Measurements from ENCODE around the gene TSHR.

The TSHR gene

DNA sequence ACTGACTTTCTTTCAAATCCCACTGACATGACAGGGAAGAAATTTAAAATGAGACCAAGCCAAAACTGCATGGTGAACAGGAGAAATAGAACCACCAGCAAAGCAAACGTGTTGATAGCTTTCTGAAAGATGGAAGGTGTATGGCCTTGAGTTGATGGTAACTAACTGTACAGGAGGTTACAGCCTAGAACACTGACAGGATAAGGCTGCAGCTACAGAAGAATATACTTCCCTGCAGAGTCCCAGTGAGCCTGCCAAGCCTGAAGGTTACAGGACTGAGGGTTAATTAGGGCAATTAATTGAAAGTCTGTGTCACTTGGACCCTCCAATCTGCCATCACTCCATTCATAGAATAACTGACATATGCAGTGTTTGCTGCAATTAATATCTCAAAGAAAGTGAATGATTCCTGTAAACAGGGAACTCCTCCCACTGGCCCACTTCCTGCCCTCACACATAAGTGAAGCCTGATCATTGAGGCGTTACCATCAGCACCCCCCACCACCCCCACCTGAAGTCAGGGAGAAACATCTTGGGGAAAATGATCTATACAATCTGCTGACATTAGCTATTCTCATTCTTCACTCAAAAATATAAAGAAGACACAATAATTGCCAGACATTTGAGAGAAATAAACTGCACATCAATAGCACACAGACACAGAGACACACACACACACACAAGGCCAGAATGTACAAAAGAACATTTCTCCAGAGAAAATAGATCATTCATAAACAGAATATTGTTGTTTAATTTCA, 191.9 kb downstream of the TSHR start:
- no peak for DNase-seq

DNA sequence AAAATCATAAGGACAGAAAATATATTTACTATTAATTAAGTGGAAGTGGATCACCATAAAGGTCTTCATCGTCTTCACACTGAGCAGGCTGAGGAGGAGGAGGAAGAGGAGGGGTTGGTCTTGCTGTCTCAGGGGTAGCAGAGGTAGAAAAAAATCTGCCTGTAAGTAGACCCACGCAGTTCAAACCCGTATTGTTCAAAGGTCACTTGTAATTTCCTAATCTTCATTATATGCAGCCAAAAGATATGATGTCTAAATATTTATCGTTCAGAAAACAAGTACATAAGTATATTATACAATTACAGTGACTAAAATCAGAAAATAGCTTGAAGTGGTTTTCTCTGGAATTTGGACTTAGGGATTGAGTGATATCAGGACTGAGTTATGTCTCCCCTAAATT, 193.2 kb downstream of the TSHR start:
- no peak for DNase-seq

DNA sequence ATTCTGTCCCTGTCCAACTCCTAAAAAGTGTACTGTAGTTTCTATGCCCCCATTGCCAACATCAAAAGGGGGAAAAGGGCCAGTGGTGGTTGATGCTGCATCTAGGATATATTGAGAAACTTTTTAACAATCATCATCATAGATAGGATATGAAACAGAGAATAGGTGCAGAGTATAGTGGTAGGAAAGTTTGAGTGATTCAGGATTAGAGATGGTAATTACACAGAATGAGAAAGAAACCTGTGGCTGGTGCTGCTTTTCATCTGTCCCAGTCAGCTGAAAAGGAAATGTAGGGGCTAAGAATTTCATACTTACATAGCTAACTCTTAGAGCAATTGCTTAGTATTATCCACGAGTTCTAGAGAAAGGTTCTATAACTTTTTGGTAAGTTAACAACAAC, 197.8 kb downstream of the TSHR start:
- no peak for DNase-seq

DNA sequence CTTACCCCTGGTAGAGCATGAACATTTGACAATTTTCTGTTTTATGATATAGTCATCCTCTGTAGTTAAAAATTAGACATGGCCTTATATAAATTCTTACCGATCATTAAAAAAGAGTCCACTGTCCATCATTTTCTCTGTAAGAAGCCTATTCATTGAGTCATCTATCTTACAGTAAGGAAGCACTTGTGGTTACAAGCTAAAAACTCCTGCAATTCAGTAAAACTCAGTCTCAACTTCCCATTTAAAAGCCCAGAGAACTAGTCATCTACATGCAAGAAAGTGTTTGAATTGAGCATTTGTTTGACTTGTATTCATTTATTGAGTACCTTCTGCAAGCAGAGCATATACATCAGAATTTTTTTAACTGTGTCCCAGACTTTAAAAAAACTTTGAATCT, 202.0 kb downstream of the TSHR start:
- no peak for DNase-seq

DNA sequence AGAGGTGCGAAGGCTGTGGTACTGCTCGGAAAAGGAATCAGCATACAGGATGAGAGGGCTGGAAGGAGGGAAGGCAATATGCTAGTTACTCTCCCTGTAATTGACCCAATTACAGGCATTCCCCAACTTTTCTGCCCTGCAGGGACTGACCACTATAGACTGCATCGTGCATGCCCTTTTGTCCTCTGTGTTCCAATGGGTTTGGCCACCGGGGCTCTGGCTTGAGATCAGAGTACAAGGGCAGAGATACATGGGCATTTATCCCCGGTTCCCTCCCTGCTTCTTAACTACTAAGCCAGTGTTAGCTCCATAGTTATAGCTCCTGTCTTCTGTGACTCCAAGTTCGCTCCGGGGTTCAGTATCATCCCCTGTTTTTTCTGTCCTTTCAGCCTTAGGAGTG, 205.7 kb downstream of the TSHR start:
- no peak for DNase-seq

DNA sequence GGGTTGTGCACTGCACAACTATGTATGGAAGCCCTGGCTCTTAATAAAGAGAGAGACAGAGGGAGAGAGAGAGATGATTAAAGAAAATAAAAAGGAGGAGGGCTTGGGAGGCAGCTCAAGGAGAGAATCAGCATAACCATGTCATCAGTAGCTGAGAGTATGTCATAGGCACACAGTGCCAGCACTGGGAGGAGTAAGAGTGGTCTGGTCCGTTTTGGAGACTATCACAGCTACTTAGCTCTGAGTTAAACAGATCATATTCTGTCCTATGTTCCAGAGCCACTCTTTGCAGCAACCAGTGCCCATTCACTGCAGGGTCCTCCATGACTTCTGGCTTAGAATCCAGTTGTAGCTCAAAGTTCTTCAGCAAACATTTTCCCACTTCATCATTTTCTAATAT, 206.3 kb downstream of the TSHR start:
- no peak for DNase-seq

DNA sequence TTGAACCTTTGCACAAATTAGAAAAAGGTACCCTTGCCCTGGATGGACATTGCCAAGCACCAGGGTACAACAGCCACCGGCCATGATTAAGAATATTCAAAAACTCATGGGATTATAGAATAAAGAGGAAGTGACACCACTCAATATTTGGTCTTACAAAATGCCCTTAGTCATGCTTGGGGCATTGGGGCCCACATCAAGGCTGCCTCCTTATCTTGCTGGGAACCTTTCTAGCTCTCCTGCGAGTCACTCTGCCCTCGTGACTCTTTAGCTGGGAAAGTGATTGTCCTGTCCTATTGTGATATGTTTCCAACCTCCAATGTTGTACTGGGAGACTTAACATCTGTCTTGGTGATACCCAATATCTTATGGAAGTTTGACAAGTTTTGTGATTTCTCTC, 207.5 kb downstream of the TSHR start:
- DNase-seq, result no peak

DNA sequence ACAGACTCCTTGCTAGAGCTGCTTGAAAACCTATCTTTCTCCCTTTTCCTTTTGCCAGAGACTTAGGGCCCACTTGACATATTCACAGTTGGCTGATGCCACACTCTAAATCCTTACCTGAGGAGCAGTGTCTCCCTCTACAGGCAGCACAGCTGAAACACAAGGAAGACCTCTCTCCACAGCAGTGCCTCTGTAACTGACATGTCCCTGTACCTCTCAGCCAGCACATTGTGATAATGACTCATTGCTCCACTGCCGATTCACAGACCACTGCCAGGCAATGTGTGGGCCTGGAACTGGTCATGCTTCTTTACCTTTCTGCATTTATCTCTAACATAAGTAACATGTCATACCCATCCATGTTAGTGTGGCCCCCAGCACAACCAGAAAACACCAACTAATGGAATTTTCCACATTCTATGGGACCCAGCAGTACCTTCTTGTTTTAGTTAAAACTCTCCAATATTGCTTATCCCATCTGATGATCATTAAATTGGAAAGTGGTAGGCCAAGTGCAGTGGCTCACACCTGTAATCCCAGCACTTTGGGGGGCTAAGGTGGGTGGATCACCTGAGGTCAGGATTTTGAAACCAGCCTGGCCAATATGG, 208.8 kb downstream of the TSHR start:
- peak; percentile 63 for DNase-seq

DNA sequence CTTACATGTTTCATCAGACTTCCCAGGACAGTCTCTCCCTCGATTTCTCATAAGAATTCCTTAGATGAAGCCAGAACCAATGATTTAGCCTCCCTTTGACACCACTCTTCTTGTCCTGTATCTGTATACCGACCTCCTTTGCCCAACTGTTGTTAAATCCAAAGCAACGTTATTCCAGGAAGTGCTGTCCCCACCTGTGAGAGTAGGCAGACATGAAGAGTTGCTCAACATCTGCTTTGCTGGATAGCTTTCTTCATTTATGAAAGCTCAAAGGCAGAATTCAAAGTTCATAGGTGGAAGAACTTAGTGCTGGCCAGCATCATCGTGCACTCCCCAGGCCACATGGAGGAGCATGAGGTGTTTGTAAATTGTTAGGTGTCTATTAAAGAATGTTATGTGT, 209.8 kb downstream of the TSHR start:
- DNase-seq, result no peak

DNA sequence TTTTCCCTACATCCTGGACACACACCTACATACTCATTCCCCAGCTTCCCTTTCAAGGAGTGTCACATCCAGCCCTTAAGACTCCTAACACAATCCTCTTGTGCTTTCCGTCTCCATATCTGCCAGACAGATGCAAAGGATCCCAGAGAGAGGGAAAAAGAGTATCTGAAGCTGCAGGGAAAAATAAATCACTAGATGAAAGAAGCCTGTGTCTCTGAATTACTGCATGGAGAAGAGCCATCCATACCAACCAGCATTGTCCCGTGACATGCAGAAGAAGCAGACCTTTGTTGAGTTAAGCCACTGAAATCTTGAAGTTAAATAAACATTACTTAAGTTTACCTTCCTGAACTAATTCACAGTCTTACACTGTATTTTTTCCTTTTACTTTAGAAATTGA, 210.7 kb downstream of the TSHR start:
- no peak for DNase-seq

DNA sequence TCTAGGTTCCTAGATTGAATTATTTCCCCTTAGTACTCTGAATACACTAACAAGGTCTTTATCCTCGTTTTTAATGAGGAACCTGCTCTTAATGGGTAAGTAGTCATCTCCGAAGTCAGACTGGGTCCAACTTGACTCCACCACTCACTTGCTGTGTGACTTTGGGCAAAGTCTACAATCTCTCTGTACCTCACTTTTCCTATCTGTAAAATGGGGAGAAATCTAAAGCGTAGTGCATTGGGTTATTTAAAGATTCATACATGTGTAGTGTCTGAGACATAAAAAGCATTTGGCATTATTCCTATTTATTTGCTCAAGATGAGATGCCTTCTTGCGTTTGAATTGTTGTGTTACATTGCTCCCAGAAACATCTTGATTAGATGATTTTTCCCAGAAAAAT, 213.8 kb downstream of the TSHR start:
- no peak for DNase-seq

DNA sequence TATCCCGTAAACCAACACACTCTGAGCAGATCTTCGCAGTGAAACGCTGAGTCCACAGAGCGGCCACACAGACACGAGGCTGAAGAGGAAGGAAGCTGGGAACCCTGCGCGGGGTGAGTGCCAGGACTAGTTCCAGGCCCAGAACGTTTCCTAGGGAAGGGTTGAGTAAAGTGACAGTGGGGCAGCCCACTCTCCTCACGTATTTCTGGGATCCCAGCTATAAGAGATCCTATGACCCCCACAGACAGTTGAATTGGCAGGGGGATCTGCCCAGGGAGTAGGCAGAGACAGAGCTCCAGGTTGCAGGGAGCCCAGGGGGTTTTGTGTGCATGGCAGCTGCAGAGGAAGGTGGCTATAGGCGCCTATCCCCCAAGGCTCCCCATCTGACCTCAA, 214.3 kb downstream of the TSHR start:
- no peak for DNase-seq

DNA sequence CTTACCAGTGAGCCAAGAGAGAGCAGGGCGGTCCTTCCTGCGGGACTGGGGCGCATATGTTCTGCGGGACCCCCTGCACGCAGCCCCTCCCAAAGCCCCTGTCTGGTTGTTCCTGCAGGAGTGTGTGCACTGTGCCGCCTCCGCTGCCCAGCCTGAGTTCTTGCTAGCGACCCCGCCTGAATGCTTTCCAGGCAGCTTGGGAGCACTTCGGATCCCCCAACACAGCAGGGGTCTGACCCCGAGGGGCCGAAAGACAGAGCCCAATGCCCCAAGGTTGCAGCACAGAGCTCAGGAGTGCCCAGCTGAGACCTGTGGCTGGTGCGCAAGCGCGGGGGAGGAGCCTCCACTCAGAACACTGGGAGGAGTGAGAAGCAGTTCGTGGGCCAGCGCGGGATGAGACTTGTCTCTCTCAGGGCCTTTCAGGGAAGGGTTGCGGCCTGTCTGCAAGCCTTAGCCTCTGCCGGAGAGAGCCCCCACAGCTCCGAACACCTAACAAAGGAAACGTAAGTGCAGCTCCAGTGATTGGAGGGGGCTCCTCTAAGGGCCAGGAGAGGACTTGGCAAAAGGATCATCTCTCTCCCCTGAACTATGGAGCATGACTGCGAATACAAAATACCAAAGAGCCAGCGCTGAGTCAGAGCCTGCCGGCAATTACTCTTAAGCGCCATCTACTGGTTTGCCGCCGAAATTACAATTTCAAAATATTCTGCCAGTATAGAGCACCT, 214.8 kb downstream of the TSHR start:
- DNase-seq, result peak; percentile 93

DNA sequence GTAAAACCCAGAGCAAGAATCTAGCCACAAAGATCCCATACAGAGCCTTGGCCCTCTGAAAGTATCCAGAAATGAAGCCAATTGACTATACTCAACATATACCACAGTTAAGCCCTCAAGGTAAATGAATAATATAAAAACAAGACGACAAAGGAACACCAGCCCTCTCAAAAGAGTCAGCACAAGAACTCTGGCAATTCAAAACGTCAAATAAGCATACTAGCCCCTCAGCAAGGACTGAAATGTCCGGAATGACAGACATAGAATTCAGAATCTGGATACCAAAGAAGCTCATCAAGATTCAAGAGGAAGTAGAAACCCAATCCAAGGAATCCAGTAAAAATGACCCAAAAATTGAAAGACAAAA, 215.4 kb downstream of the TSHR start:
- DNase-seq, result no peak

DNA sequence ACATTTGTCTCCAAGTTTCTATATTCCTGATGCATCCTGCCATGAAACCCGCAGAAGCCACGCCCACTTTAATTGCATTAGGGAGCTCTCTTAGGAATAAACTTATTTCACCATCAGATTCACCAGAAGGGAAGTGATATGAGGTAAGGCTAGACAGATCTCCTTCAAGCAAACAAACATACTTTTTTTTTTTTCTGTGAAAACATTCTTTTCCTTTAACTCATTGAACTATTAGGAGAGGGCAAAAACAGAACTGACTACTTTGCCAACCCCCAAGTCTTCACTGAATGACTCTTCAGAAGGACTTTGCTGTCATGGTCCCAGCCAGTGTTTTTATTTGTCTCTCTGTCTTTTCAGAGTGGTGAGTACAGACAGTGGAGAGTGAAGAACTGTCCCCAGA, 216.9 kb downstream of the TSHR start:
- DNase-seq, result no peak

DNA sequence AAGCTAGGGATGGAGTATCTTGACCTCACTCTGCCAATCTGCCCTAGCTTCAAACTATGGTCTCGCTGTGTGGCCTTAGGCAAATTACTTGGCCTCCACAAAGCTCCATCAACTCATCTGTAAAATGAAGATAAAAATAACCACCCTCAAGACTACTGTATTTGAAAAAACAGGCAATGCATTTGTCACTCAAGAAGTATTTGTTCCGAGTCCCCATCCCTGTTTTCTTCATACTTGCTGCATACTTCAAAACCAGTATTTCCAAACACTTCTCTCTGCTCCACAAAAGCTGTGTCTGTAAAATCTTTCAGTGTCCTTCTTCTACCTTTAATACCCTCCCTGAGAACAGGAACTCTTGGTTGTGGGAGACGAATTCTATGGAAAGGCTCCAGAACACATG, 217.5 kb downstream of the TSHR start:
- DNase-seq, result no peak

DNA sequence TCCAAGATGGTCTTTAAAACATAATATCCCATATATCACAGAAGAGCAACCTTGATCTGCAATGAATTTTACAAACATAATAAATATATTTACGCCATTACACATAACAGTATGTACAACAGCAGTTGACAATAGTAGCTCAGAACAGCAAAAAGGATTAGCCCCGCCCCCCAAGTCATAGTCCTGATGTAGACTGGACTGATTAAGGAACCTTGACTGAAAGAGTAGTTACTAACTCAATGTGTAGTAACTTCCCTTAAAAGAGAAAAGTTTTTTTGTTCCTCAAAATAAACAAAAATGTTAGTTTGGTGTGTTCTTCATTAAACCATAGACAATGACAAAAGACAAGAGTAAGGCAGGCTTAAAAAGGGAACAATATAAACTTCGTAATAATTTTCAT, 220.8 kb downstream of the TSHR start:
- no peak for DNase-seq

DNA sequence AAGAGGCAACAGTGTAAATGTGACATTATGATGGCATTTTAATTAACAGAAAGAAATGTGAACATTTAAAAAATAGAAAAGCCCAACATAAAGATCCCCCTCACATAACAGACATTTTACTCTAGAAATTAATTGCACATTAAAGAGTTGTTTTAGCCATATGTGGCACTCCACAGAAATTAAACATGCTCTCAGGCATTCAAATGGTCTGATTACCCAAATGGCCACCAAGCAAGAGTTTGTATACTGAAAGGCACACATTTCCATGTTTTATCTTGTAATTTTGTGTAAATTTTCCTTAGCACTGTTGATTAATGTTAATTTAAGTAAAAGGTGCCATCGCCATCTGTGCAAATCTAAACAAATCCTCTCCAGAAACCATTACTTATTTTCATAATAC, 221.8 kb downstream of the TSHR start:
- no peak for DNase-seq

DNA sequence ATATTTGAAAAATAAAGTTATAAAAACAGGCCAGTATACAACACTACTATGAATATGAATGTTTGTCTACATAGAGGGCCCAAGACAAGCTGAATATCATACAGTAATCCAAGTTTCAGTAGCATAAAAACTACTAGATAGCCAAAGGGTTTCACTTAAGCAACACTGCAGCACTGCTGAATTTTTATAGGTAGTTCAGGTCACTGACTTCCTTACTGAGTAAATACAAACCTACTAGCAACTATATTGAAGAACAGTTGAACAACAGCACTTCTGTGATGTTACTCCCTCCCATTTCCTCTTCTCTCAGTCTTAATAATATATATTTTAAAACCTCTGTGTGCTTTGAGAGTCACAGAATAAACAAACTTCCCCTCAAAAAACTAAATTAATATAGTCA, 222.6 kb downstream of the TSHR start:
- no peak for DNase-seq

DNA sequence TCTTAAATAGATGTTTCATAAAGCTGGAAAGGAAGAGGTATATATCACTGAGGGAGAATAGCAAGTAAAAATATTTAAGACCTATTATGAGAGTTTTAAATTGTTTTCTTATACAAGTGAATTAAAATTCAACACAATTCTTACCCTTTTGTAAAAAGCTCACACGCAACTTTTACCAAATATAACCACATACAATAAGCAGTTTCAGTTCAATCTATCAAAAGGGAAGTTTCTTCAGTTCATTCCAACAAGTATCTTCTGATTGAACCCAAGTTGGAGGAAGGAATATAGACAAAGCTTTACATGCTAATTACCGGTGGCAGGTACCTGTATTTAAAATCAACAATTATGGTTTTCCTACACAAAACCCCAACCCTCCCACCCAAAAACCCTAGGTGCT, 224.2 kb downstream of the TSHR start:
- no peak for DNase-seq

DNA sequence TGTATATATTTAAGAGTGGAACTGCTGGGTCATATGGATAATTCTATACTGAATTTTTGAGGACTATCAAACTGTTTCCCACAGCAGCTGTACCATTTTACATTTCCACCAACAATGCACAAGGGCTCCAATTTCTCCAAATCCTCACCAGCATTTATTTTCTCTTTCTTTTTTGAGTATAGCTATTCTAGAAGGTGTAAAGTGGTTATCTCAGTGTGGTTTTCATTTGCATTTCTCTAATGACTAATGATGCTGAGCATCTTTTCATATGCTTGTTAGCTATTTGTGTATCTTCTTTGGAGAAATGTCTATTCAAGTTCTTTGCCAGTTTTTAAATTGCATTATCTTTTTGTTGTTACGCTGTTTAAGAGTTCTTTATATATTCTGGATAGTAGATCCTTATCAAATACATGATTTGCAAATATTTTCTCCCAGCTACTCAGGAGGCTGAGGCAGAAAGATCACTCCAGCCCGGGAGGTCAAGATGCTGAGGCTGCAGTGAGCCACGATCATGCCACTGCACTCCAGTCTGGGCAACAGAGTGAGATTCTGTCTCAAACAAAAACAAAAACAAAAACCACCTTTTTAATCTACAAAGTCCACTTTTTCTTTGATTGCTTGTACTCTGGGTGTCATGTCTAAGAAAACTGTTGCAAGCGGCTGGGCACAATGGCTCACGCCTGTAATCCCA, 232.6 kb downstream of the TSHR start:
- no peak for DNase-seq

DNA sequence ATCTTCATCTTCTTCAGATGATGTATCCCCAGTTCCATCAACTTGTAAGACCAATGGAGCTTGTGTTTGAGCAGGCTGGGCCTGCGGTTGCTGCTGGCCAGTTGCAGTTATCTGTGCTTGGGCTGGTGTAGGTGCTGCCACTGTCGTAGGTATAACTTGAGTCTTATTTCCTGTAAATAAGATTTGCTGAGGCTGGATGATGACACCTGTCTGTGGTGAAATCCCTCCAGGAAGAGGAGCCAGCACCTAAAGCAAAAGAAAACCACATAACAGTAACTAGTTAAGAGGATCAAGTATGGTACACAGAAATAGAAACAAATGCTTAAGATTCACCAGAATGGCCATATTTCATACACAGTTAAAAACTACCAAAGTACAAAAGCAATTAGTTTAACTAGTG, 237.2 kb downstream of the TSHR start:
- no peak for DNase-seq

DNA sequence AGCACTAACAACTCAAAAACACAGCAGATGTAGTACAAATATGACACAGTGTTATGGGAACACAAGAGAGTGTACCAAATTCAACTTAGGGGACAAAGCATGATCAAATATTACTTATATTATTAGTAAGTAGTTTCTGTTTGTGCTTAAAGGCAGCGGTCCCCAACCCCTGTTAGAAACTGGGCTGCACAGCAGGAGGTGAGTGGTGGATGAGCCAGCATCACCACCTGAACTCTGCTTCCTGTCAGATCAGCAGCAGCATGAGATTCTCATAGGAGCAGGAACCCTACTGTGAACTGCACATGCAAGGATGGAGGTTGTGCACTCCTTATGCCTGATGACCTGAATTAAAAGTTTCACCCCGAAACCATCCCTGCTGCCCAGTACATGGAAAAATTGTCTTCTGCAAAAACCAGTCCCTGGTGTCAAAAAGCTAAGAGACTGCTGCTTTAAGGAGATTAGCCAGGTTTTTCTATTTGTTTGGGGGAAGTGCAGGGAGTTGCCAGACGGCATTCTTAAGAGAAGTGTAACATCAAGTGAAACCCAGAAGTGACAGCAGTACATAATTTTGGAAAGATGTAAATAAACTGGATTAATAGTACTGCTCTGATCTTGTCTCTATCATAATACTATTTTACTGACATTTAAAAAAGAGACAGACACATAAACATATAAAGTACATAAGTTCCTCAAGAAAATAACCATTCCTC, 238.7 kb downstream of the TSHR start:
- no peak for DNase-seq
